Measurements from ENCODE around the gene HNRNPD. TPM values are rescaled to one million over a fixed set of nuclear protein-coding genes. Genes with fewer than 3 reads are reported as not detected.

The HNRNPD gene
- total and polyA plus RNA-seq, 2 donors (not counting 3 experiments of a cell fraction or from before 2014, with no cell fraction given), result 91.3 to 363 TPM

GRCh38 chr4:82402196-82402775 lies 28.5 kb upstream of the HNRNPD start:
- Histone ChIP-seq H3K9ac (replicated peaks; ENCODE audit: extremely low read depth, insufficient read depth, low read length) (no peak overlapping the region), H3K4me3 (replicated peaks in 1 of 3; ENCODE audit: insufficient read depth in 1 of 3, low read depth in 1 of 3, low read length in 3 of 3) (no peak overlapping the region), H3K36me3 (ENCODE audit: control insufficient read depth in 2 of 2, extremely low read depth in 1 of 2, insufficient read depth in 2 of 2, low read length in 2 of 2) (no peaks in the 10 kb centered on the region), H2AFZ (ENCODE audit: low read depth, low read length) (no peak overlapping the region), H3K9me3 (replicated peaks; ENCODE audit: control insufficient read depth, insufficient read depth, low read length) (no peaks in the 10 kb centered on the region), H4K20me1 (replicated peaks; ENCODE audit: control insufficient read depth, extremely low read depth, insufficient read depth, low read length) (no peaks in the 10 kb centered on the region), H3K9me1 (replicated peaks; ENCODE audit: control insufficient read depth, extremely low read depth, insufficient read depth, low read length) (no peaks in the 10 kb centered on the region), H3K27ac (ENCODE audit: insufficient read depth, low read depth, low read length) (no peak overlapping the region), H3K79me2 (ENCODE audit: control insufficient read depth, insufficient read depth, low read length) (no peaks in the 10 kb centered on the region), H3K4me1 (ENCODE audit: control insufficient read depth, extremely low read depth, insufficient read depth, low read length) (no peaks in the 10 kb centered on the region), H3K4me2 (ENCODE audit: insufficient read depth, low read length) (no peak overlapping the region), H3K27me3 (ENCODE audit: control insufficient read depth in 2 of 2, insufficient read depth in 2 of 2, low read length in 2 of 2) (peaks cover 3 to 5% of the 10 kb centered on the region in 2 experiments)
- dilution Hi-C loops (cut with MboI; ENCODE audit: extremely low pct_ligation_motif_present, low sequenced_read_pairs) (no loop called here), intact Hi-C loops (cut with micrococcal nuclease) (no loop called here)
- FAIRE-seq (no peak), DNase-seq (ENCODE audit: low read depth, low spot score) (no peak)
- TF ChIP-seq EZH2 (IDR thresholded peaks at IDR 0.05; ENCODE audit: borderline replicate concordance, low read depth, low read length, severe bottlenecking) (no peak), MYC (IDR thresholded peaks at IDR 0.05; ENCODE audit: low read depth, low read length) (no peak), POLR2AphosphoS5 (IDR thresholded peaks at IDR 0.05; ENCODE audit: insufficient read depth, low read depth, low read length) (no peak), POLR2A (IDR thresholded peaks at IDR 0.05; ENCODE audit: low read depth, low read length) (no peak), JUN (IDR thresholded peaks at IDR 0.05; ENCODE audit: borderline replicate concordance, insufficient read depth, insufficient read length, low read depth) (no peak), GATA2 (IDR thresholded peaks at IDR 0.05; ENCODE audit: insufficient read depth, insufficient read length, low read depth, low read length) (no peak), FOS (IDR thresholded peaks at IDR 0.05; ENCODE audit: borderline replicate concordance, insufficient read depth, low read length) (no peak), CTCF (IDR thresholded peaks at IDR 0.05; ENCODE audit: extremely low read depth in 1 of 2, insufficient read depth in 1 of 2, low read depth in 1 of 2, low read length in 2 of 2) (no peak)
- TF ChIP-seq, protein P1, sequence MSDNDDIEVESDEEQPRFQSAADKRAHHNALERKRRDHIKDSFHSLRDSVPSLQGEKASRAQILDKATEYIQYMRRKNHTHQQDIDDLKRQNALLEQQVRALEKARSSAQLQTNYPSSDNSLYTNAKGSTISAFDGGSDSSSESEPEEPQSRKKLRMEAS (IDR thresholded peaks at IDR 0.05; ENCODE audit: insufficient read depth, insufficient read length), result no peak
- ChIA-PET POLR2A (no interaction called here), CTCF (no interaction called here)
- BruUV-seq (replicated peaks), result no TSS peak

Measured in endothelial cell of umbilical vein (primary cell).